Esophagus muscularis mucosa (tissue), 4 donors: ENCODE results near the gene AHCYL2. TPM values are rescaled to one million over a fixed set of nuclear protein-coding genes. Genes with fewer than 3 reads are reported as not detected.
"Not testable (repeated sequence)": the region's sequence is repeated elsewhere in the genome, so short reads cannot be mapped to it uniquely, and the experiment has no call there.

Experiments
- DNase-seq: peaks from one replicate; pipeline ENCODE4 v3.0.0-alpha.2; 2017; ENCODE audit errors: extremely low spot score
- H3K27ac ChIP-seq, 4 donors: fragments of 200-600 bp; sonication (generic); replicated peaks in 1 of 4; 1 replicate in 3 of 4; 2 replicates in 1 of 4; pipeline ENCODE4 v1.5.1; 2016 to 2019; ENCODE audit warnings: mild to moderate bottlenecking in 1 of 4
- H3K27me3 ChIP-seq, 4 donors: fragments of 200-600 bp; sonication (generic); one replicate each; pipeline versions ENCODE4 v1.5.1 to v1.6.0; 2016 to 2019
- H3K36me3 ChIP-seq, 4 donors: fragments of 200-600 bp; sonication (generic); one replicate each; pipeline ENCODE4 v1.5.1; 2016 to 2019
- H3K4me1 ChIP-seq, 4 donors: fragments of 200-600 bp; sonication (generic); one replicate each; pipeline ENCODE4 v1.5.1; 2016 to 2019
- H3K4me3 ChIP-seq, 4 donors: fragments of 200-600 bp; sonication (generic); 1 replicate in 2 of 4; 2 replicates in 2 of 4; pipeline ENCODE4 v1.5.1; 2016 to 2019; ENCODE audit warnings: mild to moderate bottlenecking in 4 of 4, moderate library complexity in 1 of 4
- H3K9me3 ChIP-seq, 4 donors: fragments of 200-600 bp; sonication (generic); 1 replicate in 3 of 4; 2 replicates in 1 of 4; pipeline ENCODE4 v1.5.1; 2016 to 2019
- EP300 ChIP-seq: sonication (generic); formaldehyde crosslinking; IDR thresholded peaks from one replicate; pipeline ENCODE4 v1.6.1; 2017; ENCODE audit warnings: antibody characterized with exemption
- POLR2A ChIP-seq: fragments of 450-650 bp; IDR thresholded peaks from one replicate; pipeline ENCODE4 v1.6.1; 2017; ENCODE audit warnings: antibody characterized with exemption, moderate library complexity, mild to moderate bottlenecking, low read depth
- POLR2AphosphoS5 ChIP-seq, 2 donors: sonication (generic); formaldehyde crosslinking; IDR thresholded peaks; one replicate each; pipeline ENCODE4 v1.6.1; 2017; ENCODE audit warnings: antibody characterized with exemption in 2 of 2
- WGBS: methylation state at CpG from one replicate; pipeline ENCODE4 v1.1.5; 2018; 5-methylcytosine and 5-hydroxymethylcytosine counted together
- intact Hi-C: fragments of 100-400 bp; cut with DNase I; formaldehyde crosslinking; loops from one replicate; pipeline ENCODE4 v1.15.1; 2023
- small RNA-seq, 3 donors: library from RNA; depleted of rRNA; stranded (forward); fragments of <200 nt; gene quantifications; one replicate each; pipeline ENCODE3, GENCODE V24; 2016
- total RNA-seq, 4 donors: library from RNA; depleted of rRNA; stranded (reverse); fragments of >200 nt; gene quantifications; one replicate each; pipeline versions ENCODE4 v1.1.0 to v1.2.1, GENCODE V29; 2016
- TF ChIP-seq, protein P1 (sequence below), 3 experiments: fragments of 200-600 bp in 2 of 3; fragments of 450-650 bp in 1 of 3; sonication (generic) in 2 of 3; IDR thresholded peaks; one replicate each; pipeline ENCODE4 v1.5.1; 2017 to 2019; ENCODE audit warnings: antibody characterized with exemption in 3 of 3, mild to moderate bottlenecking in 2 of 3, moderate library complexity in 1 of 3

AHCYL2 gene
- total RNA-seq, 4 donors from 2014 or later: 9.7 to 14.2 (median 11.9) TPM

- TF ChIP-seq, protein P1, sequence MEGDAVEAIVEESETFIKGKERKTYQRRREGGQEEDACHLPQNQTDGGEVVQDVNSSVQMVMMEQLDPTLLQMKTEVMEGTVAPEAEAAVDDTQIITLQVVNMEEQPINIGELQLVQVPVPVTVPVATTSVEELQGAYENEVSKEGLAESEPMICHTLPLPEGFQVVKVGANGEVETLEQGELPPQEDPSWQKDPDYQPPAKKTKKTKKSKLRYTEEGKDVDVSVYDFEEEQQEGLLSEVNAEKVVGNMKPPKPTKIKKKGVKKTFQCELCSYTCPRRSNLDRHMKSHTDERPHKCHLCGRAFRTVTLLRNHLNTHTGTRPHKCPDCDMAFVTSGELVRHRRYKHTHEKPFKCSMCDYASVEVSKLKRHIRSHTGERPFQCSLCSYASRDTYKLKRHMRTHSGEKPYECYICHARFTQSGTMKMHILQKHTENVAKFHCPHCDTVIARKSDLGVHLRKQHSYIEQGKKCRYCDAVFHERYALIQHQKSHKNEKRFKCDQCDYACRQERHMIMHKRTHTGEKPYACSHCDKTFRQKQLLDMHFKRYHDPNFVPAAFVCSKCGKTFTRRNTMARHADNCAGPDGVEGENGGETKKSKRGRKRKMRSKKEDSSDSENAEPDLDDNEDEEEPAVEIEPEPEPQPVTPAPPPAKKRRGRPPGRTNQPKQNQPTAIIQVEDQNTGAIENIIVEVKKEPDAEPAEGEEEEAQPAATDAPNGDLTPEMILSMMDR (IDR thresholded peaks at IDR 0.05): no peak
- TF ChIP-seq EP300 (no peak), POLR2A (no peak), POLR2AphosphoS5 (IDR thresholded peaks at IDR 0.05) (no peak)
- Histone ChIP-seq H3K4me3 (no peak overlapping the region), H3K4me1 (peaks cover 0 to 16% (median 10%) of the 10 kb centered on the region in 4 donors), H3K9me3 (no peaks in the 10 kb centered on the region), H3K27me3 (no peaks in the 10 kb centered on the region), H3K27ac (no peak overlapping the region), H3K36me3 (no peaks in the 10 kb centered on the region)
- DNase-seq: no peak
- intact Hi-C loops: loop anchor here (2.0 to 5.0 kb wide), 2 partner anchors 103 to 248 kb away; no protein-coding TSS in a partner anchor
Observed at GRCh38 chr7:129469930-129470329, 245.1 kb downstream of the AHCYL2 start.

- Histone ChIP-seq H3K9me3 (no peaks in the 10 kb centered on the region), H3K4me1 (peaks cover 0 to 16% (median 10%) of the 10 kb centered on the region in 4 donors), H3K4me3 (no peak overlapping the region), H3K27me3 (no peaks in the 10 kb centered on the region), H3K36me3 (no peaks in the 10 kb centered on the region), H3K27ac (no peak overlapping the region)
- intact Hi-C loops: loop anchor here (2.0 to 5.0 kb wide), 2 partner anchors 104 to 248 kb away; no protein-coding TSS in a partner anchor
- TF ChIP-seq POLR2AphosphoS5 (IDR thresholded peaks at IDR 0.05): no peak
- DNase-seq: no peak
- 88% methylated on average over 1 of the region's 1 CpG for WGBS
Observed at GRCh38 chr7:129470411-129470810, 245.6 kb downstream of the AHCYL2 start.

GRCh38 chr7:129471402-129471827 is 246.6 kb downstream of the AHCYL2 start:
- no peak overlapping the region for H3K27ac ChIP-seq
- H3K36me3 ChIP-seq: no peaks in the 10 kb centered on the region
- no peaks in the 10 kb centered on the region for H3K9me3 ChIP-seq
- no peak overlapping the region for H3K4me3 ChIP-seq
- no peaks in the 10 kb centered on the region for H3K27me3 ChIP-seq
- peaks cover 0 to 16% (median 10%) of the 10 kb centered on the region in 4 donors for H3K4me1 ChIP-seq
- no peak for TF ChIP-seq POLR2AphosphoS5 (IDR thresholded peaks at IDR 0.05)
- TF ChIP-seq EP300: no peak
- TF ChIP-seq, protein P1 (IDR thresholded peaks at IDR 0.05): no peak
- DNase-seq: no peak
- intact Hi-C loops: loop anchor here (2.0 to 5.0 kb wide), 2 partner anchors 105 to 249 kb away; no protein-coding TSS in a partner anchor

DNA sequence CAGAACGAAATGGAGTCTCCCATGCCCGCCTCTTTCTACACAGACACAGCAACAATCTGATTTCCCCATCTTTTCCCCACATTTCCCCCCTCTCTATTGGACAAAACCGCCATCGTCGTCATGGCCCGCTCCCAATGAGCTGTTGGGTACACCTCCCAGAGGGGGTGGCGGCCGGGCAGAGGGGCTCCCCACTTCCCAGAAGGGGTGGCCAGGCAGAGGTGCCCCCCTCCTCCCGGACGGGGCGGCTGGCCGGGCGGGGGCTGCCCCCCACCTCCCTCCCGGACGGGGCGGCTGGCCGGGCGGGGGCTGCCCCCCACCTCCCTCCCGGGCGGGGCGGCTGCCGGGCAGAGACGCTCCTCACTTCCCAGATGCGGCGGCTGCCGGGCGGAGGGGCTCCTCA is 251.1 kb downstream of the AHCYL2 start:
- intact Hi-C loops: not testable (repeated sequence)
- WGBS: 90% methylated on average over 15 of the region's 27 CpGs

DNA sequence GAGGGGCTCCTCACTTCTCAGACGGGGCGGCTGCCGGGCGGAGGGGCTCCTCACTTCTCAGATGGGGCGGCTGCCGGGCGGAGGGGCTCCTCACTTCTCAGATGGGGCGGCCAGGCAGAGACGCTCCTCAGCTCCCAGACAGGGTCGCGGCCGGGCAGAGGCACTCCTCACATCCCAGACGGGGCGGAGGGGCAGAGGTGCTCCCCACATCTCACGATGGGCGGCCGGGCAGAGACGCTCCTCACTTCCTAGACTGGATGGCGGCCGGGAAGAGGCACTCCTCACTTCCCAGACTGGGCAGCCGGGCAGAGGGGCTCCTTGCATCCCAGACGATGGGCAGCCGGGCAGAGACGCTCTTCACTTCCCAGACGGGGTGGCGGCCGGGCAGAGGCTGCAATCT is 251.6 kb downstream of the AHCYL2 start:
- H3K4me3 ChIP-seq, H3K27me3 ChIP-seq, H3K9me3 ChIP-seq, H3K4me1 ChIP-seq, intact Hi-C loops, H3K36me3 ChIP-seq, H3K27ac ChIP-seq, DNase-seq: not testable (repeated sequence)
- WGBS: 96% methylated on average over 9 of the region's 27 CpGs

More for the DNA sequence above, 251.1 kb downstream of the AHCYL2 start:
- not testable (repeated sequence) for H3K4me1 ChIP-seq, H3K9me3 ChIP-seq, H3K27me3 ChIP-seq, H3K36me3 ChIP-seq, H3K27ac ChIP-seq, DNase-seq, H3K4me3 ChIP-seq

Small RNA genes lying within 50 kb of the gene (small RNA-seq; reads per million reads assigned to genes)
- gene AC009244.1: 0 reads per million in 3 donors
- 0 reads per million in 3 donors for gene SNRPGP3

Other genes with a start within 250 kb of the AHCYL2 start
- 10 to 100 TPM; 35.7 to 46.2 (median 38.1) TPM for gene TNPO3, start 169.9 kb upstream of the AHCYL2 start, total RNA-seq
- 10 to 100 TPM in 1 of 4 donors, 1 to 10 TPM in 3; 5.0 to 11.4 (median 7.5) TPM for gene TSPAN33, start 80.3 kb upstream of the AHCYL2 start, total RNA-seq
- gene SMO, start 36.4 kb upstream of the AHCYL2 start, total RNA-seq: 10 to 100 TPM in 3 of 4 donors, 1 to 10 TPM in 1; 8.7 to 23.9 (median 14.5) TPM
- 1 to 10 TPM; 1.1 to 2.1 (median 1.9) TPM for gene STRIP2, start 209.4 kb downstream of the AHCYL2 start, total RNA-seq